ENCODE measurements around the gene DRC7. TPM values are rescaled to one million over a fixed set of nuclear protein-coding genes. Genes with fewer than 3 reads are reported as not detected.
"Not testable (repeated sequence)": the region's sequence is repeated elsewhere in the genome, so short reads cannot be mapped to it uniquely, and the experiment has no call there.

The DRC7 gene
- total and polyA plus RNA-seq, 5 experiments from 2014 or later: not detected

DNA sequence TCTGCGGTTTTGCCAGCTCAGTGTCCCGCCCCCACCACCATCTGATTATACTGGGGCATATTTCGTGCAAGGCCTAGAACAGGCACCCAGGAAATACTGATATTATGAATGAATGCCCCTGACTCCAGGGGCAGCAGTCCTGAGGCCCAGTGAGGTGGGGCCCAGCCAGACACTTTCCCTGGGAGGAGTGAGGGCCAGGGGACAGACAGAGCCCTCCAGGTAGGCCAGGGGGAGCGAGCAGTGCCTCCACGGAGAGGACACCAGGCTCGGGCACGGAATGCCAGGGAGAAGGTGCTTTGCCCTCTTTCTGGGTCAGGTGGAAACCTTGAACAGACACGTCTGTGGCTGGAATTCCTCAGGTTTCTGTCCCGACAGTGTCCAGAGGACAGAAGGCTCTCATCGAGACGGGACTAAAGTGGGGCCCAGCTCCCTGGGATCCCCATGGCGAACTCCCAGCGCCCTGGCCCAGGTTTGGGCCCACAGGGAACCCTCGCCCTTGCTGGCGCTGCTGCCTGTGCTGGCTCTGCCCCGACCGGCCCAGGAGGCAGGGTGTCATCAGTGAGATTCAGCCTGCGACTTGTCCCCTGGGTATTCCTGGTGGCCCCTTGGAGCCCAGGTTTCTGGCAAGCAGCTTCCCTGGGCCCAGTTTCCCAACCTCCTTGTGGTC is 45.3 kb downstream of the DRC7 start:
- Mint-ChIP-seq H3K9me3 (no peaks in the 10 kb centered on the region), H3K4me1 (peaks cover 11 to 30% (median 22%) of the 10 kb centered on the region in 4 donors), H3K27ac (no peak overlapping the region), H3K27me3 (peaks cover 0 to 2% (median 0%) of the 10 kb centered on the region in 5 donors), H3K36me3 (peaks cover 0 to 26% (median 4%) of the 10 kb centered on the region in 3 donors), H3K4me3 (no peak overlapping the region)
- ATAC-seq: no peak
- POLR2A ChIA-PET: no interaction called here
- DNase-seq: no peak

DNA sequence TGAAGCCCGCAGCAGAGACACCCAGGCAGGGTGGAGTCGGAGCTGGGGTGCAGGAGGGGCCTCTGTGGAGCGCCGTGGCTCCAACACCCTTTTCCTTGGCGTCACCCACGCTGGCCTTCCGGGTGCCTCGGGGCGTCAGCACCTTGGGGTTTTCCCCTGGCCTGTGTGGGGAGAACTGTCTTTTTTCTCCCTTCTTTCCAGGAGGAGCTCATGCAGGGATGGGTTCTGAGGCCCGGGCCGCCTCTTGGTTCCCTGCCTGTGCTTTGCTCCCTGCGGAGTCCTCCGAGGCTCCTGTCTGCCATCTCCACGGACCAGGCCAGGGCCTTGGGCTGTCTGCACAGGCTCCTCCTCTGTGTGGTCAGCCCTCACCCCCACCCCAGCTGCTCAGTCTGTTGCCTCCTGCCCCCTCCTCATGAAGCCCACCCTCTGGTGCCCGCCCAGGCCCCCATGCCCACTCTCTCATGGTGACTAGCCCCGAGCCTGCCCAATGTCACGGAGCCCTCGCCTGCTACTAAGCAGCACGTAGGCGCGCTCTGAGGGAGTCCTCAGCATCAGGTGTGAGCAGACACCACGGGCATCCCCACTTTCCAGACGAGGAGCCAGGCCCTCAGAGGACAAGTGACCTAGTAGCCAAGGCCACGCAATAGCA is 45.9 kb downstream of the DRC7 start:
- POLR2A ChIA-PET: no interaction called here
- H3K27me3 Mint-ChIP-seq: no peaks in the 10 kb centered on the region
- H3K27ac Mint-ChIP-seq: no peak overlapping the region
- no peaks in the 10 kb centered on the region for H3K9me3 Mint-ChIP-seq
- no peak overlapping the region for H3K4me3 Mint-ChIP-seq
- H3K4me1 Mint-ChIP-seq: peaks cover 9 to 26% (median 18%) of the 10 kb centered on the region in 4 donors
- DNase-seq (no peak), ATAC-seq (no peak)
- H3K36me3 Mint-ChIP-seq: peaks cover 0 to 30% (median 4%) of the 10 kb centered on the region in 3 donors

DNA sequence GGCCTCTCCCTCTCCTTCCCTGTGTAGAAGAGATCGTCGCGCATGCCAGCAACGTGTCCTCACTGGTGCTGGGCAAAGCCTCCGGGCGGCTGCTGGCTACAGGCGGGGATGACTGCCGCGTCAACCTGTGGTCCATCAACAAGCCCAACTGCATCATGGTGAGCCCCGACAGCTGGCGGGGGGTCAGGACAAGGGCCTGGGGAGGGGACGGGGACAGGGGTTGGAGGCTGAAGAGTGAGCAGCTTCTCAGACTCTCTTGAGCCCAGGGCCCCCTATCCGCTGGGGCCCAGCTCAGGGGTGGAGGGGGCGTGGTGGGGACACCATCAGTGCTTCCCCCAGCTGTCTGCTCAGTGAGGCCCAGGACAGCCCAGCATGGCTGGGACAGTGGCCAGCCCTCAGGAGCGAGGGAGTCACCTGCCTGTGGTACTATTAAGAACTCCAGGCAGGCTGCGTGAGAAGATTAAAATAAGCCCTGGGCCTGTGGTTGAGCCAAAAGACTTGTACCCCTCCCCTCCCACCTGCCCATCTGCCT is 47.1 kb downstream of the DRC7 start:
- peaks cover 2 to 16% (median 7%) of the 10 kb centered on the region in 4 donors for H3K4me1 Mint-ChIP-seq
- POLR2A ChIA-PET: no interaction called here
- H3K36me3 Mint-ChIP-seq: peaks cover 0 to 35% (median 4%) of the 10 kb centered on the region in 3 donors
- no peak for DNase-seq
- no peaks in the 10 kb centered on the region for H3K9me3 Mint-ChIP-seq
- H3K27me3 Mint-ChIP-seq: no peaks in the 10 kb centered on the region
- no peak for ATAC-seq
- no peak overlapping the region for H3K27ac Mint-ChIP-seq
- no peak overlapping the region for H3K4me3 Mint-ChIP-seq

DNA sequence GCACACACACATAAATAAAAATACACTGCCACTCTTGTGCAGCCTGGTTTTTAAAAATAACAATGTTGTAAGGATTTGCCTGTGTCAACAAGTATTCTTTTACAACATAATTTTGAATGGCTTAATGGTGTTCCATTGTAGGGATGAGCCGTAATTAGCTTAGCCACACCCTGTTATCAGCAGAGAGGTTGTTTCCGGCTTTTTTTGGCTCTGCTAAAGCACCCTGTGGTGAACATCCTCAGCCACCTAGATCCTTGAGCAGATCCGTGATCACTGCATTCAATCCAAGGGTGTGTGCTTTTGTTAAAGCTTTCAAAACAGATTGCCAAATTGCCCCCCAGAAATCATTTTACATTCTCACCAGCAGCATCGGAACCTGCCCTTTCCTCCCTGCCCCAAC is 47.9 kb downstream of the DRC7 start:
- POLR2A ChIA-PET: interaction anchor here (0.5 kb wide), 1 partner anchor 371 kb away, joined by 4 read pairs; no protein-coding TSS in a partner anchor
- Mint-ChIP-seq H3K4me3 (no peak overlapping the region), H3K27me3 (no peaks in the 10 kb centered on the region), H3K27ac (no peak overlapping the region), H3K4me1 (peaks cover 0 to 8% (median 2%) of the 10 kb centered on the region in 4 donors), H3K9me3 (no peaks in the 10 kb centered on the region), H3K36me3 (peaks cover 0 to 38% (median 4%) of the 10 kb centered on the region in 3 donors)
- ATAC-seq: no peak
- DNase-seq: no peak

DNA sequence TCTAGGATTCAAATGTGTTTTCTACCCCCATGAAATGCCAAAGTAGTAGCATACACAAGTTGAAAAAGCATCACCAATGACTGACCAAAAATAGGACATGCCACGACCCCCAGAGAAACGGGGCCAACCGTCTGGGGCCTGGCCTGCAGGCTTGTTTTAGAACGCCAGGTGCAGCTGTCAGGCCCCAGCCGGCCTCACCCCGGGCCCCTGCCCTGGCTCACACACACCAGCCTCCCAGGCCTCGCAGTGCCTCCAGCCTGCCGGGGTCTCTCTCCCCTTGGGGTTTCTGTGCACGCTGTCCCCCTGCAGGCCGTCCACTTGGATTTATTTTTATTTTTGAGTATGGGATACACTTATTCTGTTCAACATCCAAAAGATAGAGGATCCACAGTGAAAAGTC is 48.9 kb downstream of the DRC7 start:
- no peak for DNase-seq
- peaks cover 0 to 38% (median 4%) of the 10 kb centered on the region in 3 donors for H3K36me3 Mint-ChIP-seq
- no peaks in the 10 kb centered on the region for H3K27me3 Mint-ChIP-seq
- H3K4me1 Mint-ChIP-seq: peaks cover 0 to 2% (median under 1%) of the 10 kb centered on the region in 4 donors
- POLR2A ChIA-PET: no interaction called here
- no peak for ATAC-seq
- H3K4me3 Mint-ChIP-seq: no peak overlapping the region
- H3K27ac Mint-ChIP-seq: no peak overlapping the region
- no peaks in the 10 kb centered on the region for H3K9me3 Mint-ChIP-seq

DNA sequence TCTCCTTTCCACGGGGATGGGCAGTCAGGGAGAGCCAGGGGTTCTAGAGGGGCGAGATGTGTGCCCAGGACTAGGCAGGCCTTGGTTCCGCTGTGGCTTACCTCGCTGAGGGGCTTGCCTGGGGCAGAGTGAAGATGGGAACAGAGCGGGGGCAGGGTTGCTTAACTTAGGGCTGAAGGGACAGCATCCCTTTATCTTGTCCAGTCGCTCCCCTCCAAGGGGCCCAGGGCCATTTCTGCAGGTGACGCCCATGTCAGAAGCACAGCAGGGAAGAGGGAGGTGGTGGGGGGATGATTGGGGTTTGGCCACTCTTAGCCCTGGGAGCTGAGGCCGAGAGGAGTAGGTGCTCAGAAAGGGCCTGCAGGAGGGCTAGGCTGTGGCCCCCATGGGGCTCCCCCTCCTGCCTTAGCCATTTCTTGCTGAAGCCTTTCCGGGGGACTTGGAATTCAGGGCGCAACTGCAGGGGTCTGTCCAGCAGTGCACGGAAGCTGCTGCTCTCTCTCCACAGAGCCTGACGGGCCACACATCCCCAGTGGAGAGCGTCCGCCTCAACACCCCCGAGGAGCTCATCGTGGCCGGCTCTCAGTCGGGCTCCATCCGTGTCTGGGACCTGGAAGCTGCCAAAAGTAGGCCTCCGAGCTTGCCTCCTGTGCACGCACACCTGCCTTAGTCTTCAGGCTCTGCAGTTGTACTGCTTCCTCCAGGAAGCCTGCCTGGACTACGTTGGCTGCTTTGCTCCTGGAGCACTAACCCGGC is 49.5 kb downstream of the DRC7 start:
- no peak overlapping the region for H3K27ac Mint-ChIP-seq
- H3K27me3 Mint-ChIP-seq: no peaks in the 10 kb centered on the region
- no peak overlapping the region for H3K4me3 Mint-ChIP-seq
- H3K36me3 Mint-ChIP-seq: peaks cover 0 to 41% (median 4%) of the 10 kb centered on the region in 3 donors
- ATAC-seq (no peak), DNase-seq (no peak)
- POLR2A ChIA-PET: no interaction called here
- no peaks in the 10 kb centered on the region for H3K9me3 Mint-ChIP-seq
- H3K4me1 Mint-ChIP-seq: peaks cover 0 to 2% (median 0%) of the 10 kb centered on the region in 4 donors

DNA sequence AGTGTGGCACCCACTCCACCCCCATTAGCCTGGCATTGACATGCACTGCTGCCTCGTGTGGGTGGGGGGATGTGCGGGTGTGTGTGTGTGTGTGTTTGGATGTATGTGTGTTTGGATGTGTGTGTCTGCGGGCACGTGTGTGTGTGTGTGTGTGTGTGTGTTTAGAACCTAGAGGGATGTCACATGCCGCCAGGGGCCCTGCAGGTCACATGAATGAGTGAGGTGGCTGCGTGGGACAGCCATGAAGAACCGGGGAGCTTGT is 50.0 kb downstream of the DRC7 start:
- H3K9me3 Mint-ChIP-seq: no peaks in the 10 kb centered on the region
- DNase-seq (no peak), ATAC-seq (no peak)
- H3K4me3 Mint-ChIP-seq: no peak overlapping the region
- peaks cover 0 to 2% (median 0%) of the 10 kb centered on the region in 4 donors for H3K4me1 Mint-ChIP-seq
- H3K27me3 Mint-ChIP-seq: no peaks in the 10 kb centered on the region
- POLR2A ChIA-PET: no interaction called here
- peaks cover 0 to 42% (median 4%) of the 10 kb centered on the region in 3 donors for H3K36me3 Mint-ChIP-seq
- no peak overlapping the region for H3K27ac Mint-ChIP-seq

DNA sequence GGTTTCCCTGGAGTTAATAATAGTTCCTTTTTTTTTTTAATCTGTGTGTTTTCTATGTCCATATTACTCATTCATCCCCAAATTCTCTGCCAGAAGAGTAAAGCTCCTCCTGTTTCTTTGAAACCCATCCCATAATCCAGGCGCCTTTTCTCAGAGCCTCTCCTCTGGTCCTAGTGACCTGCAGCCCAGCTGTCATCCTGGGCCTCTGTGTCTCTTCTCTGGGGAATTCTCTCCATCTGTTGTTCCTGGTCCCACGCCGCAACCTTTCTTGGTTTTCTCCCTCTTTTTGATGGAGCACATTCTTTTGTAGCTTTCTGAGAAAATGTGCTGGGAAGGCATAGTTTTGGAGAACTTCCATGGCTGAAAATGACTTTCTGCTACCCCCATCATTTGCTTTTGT is 51.2 kb downstream of the DRC7 start:
- POLR2A ChIA-PET: no interaction called here
- ATAC-seq (no peak), DNase-seq (no peak)
- H3K27me3 Mint-ChIP-seq: no peaks in the 10 kb centered on the region
- no peaks in the 10 kb centered on the region for H3K9me3 Mint-ChIP-seq
- no peak overlapping the region for H3K27ac Mint-ChIP-seq
- no peak overlapping the region for H3K4me3 Mint-ChIP-seq
- H3K4me1 Mint-ChIP-seq: peaks cover 0 to 5% (median under 1%) of the 10 kb centered on the region in 4 donors
- H3K36me3 Mint-ChIP-seq: peaks cover 0 to 43% (median 4%) of the 10 kb centered on the region in 3 donors

DNA sequence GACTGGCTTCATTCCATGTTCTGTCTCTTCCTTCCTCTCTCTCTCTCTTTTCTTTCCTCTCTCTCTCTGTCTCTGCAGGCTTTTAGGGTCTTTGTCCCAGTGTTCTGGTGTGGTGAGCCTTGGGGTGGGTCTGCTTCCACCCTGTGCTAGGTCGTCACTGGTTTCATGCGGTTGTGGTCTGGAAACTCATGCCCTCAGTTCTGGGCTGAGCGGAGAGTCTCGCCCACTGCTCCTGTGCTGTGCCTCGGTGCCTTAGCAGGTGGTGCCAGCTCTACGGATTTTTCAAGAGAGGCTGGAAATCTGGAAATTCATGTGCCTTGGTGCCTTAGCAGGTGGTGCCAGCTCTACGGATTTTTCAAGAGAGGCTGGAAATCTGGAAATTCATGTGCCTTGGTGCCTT is 51.7 kb downstream of the DRC7 start:
- H3K4me1 Mint-ChIP-seq, H3K9me3 Mint-ChIP-seq, DNase-seq, POLR2A ChIA-PET, H3K27me3 Mint-ChIP-seq, ATAC-seq, H3K4me3 Mint-ChIP-seq, H3K27ac Mint-ChIP-seq: not testable (repeated sequence)
- peaks cover 0 to 46% (median 6%) of the 10 kb centered on the region in 3 donors for H3K36me3 Mint-ChIP-seq

DNA sequence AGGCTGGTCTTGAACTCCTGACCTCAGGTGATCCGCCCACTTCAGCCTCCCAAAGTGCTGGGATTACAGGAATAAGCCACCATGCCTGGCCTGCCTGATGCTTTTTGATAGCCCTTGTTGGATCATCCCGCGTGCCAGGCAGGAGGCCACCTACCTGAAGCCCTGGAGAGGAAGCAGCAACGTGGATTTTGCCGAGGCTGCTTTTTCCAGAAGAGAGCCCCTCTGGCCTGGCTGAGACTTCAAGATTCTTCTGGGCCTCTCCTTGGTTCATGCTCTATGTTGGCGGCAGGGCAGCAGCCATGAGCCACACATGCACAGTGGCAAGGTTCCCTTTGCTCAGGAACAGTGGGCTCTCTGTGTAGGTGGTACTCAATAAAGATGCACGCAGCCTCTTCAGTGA is 52.5 kb downstream of the DRC7 start:
- ATAC-seq: no peak

DNA sequence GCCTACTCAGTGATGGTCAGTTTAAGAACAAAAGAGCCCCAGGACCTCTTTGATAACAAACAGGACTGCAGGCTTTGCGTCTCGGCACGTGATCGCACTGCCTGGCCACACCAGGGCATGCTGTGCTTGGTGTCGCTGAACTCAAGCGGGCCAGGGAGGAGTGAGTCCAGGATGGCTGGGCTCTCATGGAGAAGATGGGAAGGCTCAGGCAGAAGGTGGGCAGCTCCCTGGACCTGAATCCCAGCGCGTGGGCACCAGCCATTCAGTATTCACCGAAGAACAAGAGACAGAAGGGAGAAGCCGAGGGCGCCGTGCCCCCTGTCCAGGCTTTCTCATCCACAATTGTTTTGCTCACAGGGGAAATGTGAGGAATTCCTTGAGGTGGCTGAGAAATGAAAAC is 52.9 kb downstream of the DRC7 start:
- POLR2A ChIA-PET: no interaction called here
- no peak for DNase-seq
- peaks cover 0 to 5% (median 2%) of the 10 kb centered on the region in 4 donors for H3K4me1 Mint-ChIP-seq
- ATAC-seq: no peak
- H3K27ac Mint-ChIP-seq: no peak overlapping the region
- no peaks in the 10 kb centered on the region for H3K27me3 Mint-ChIP-seq
- H3K9me3 Mint-ChIP-seq: no peaks in the 10 kb centered on the region
- H3K4me3 Mint-ChIP-seq: no peak overlapping the region
- peaks cover 0 to 47% (median 4%) of the 10 kb centered on the region in 3 donors for H3K36me3 Mint-ChIP-seq

More for the DNA sequence above, 52.5 kb downstream of the DRC7 start:
- Mint-ChIP-seq H3K4me3 (no peak overlapping the region), H3K27ac (no peak overlapping the region), H3K36me3 (peaks cover 0 to 47% (median 6%) of the 10 kb centered on the region in 3 donors), H3K9me3 (no peaks in the 10 kb centered on the region), H3K27me3 (no peaks in the 10 kb centered on the region), H3K4me1 (peaks cover 0 to 5% (median 2%) of the 10 kb centered on the region in 4 donors)
- POLR2A ChIA-PET: no interaction called here
- no peak for DNase-seq

DNA sequence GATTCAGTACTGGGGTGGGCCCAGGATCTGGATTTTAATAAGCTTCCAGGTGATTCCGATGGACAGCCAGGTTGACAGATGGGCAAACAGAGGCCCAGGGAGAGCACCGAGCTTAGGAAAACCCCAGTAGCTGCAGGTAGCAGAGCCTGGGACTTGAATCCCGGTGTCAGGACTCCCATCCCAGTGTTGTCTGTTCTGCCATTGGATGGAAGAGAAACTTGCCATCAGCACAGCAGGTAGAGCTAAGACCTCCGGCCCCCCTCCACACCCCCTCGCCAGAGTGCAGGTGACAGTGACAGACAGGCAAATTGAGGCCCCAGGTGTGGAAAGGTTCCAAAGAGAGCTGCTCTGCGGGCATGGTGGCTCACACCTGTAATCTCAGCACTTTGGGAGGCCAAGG is 53.4 kb downstream of the DRC7 start:
- DNase-seq (no peak), ATAC-seq (no peak)
- H3K27ac Mint-ChIP-seq: no peak overlapping the region
- H3K4me1 Mint-ChIP-seq: peaks cover 0 to 5% (median 2%) of the 10 kb centered on the region in 4 donors
- H3K36me3 Mint-ChIP-seq: peaks cover 0 to 42% (median 4%) of the 10 kb centered on the region in 3 donors
- H3K27me3 Mint-ChIP-seq: no peaks in the 10 kb centered on the region
- no peaks in the 10 kb centered on the region for H3K9me3 Mint-ChIP-seq
- H3K4me3 Mint-ChIP-seq: no peak overlapping the region
- POLR2A ChIA-PET: no interaction called here

DNA sequence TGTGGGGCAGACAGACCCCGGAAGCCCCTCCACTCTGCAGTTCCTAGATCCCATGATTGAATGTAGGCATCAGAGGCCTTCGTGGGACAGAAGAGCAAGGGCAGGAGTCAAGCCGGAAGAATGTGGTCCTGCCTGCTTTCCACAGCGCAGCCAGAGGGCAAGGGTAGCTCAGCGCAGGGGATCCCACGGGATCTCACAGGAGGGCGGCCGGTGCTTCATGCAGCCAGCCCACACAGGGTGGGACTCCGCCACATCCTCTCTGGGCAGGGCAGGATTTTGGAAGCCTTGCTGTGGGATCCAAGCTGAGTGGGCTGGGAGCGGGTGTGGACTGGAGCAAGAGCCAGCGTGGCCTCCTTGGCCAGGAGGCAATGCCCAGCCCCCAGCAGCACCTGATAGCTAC is 54.0 kb downstream of the DRC7 start:
- no peak overlapping the region for H3K4me3 Mint-ChIP-seq
- H3K27me3 Mint-ChIP-seq: no peaks in the 10 kb centered on the region
- no peak for ATAC-seq
- no peaks in the 10 kb centered on the region for H3K9me3 Mint-ChIP-seq
- H3K27ac Mint-ChIP-seq: no peak overlapping the region
- peaks cover 0 to 5% (median 2%) of the 10 kb centered on the region in 4 donors for H3K4me1 Mint-ChIP-seq
- POLR2A ChIA-PET: no interaction called here
- DNase-seq: no peak
- H3K36me3 Mint-ChIP-seq: peaks cover 0 to 38% (median 4%) of the 10 kb centered on the region in 3 donors
